Liver (tissue), 3 donors: Measurements from ENCODE around the gene GSK3B.

Experiments
- EGR1 ChIP-seq, 2 donors: IDR thresholded peaks; 2 replicates each; pipeline ENCODE4 v1.6.1; 2016 to 2018; ENCODE audit warnings: antibody characterized with exemption in 2 of 2, low read depth in 2 of 2
- GABPA ChIP-seq, 2 donors: IDR thresholded peaks in 1 of 2; conservative IDR thresholded peaks in 1 of 2; 2 replicates each; pipeline ENCODE4 v1.6.1; 2016; ENCODE audit warnings: antibody characterized with exemption in 2 of 2, mild to moderate bottlenecking in 1 of 2, moderate library complexity in 1 of 2
- MAX ChIP-seq: IDR thresholded peaks from 2 replicates; pipeline ENCODE4 v1.6.1; 2016; ENCODE audit warnings: antibody characterized with exemption
- RAD21 ChIP-seq, 2 donors: IDR thresholded peaks; 2 replicates each; pipeline ENCODE4 v1.6.1; 2016; ENCODE audit warnings: antibody characterized with exemption in 2 of 2, mild to moderate bottlenecking in 2 of 2
- TAF1 ChIP-seq: conservative IDR thresholded peaks from 2 replicates; pipeline ENCODE4 v1.6.1; 2016; ENCODE audit warnings: antibody characterized with exemption, mild to moderate bottlenecking
- YY1 ChIP-seq: IDR thresholded peaks from 2 replicates; pipeline ENCODE4 v1.6.1; 2016; ENCODE audit warnings: antibody characterized with exemption, mild to moderate bottlenecking
- ZBTB33 ChIP-seq: IDR thresholded peaks from 2 replicates; pipeline ENCODE4 v1.6.1; 2016; ENCODE audit warnings: antibody characterized with exemption
- TF ChIP-seq, protein P1 (sequence below): fragments of 150-350 bp; IDR thresholded peaks from 2 replicates; pipeline ENCODE4 v1.5.1; 2017; ENCODE audit warnings: improper control_type of control experiment, low read depth, low read length; ENCODE audit not compliant: missing input control
- TF ChIP-seq, protein P2 (sequence below): IDR thresholded peaks from 2 replicates; pipeline ENCODE4 v1.6.1; 2016; ENCODE audit warnings: antibody characterized with exemption, mild to moderate bottlenecking
- donor health status: healthy.
- donor health status: healthy.

GRCh38 chr3:120143676-120144075 lies 49.4 kb upstream of the GSK3B start:
- TF ChIP-seq, protein P1, sequence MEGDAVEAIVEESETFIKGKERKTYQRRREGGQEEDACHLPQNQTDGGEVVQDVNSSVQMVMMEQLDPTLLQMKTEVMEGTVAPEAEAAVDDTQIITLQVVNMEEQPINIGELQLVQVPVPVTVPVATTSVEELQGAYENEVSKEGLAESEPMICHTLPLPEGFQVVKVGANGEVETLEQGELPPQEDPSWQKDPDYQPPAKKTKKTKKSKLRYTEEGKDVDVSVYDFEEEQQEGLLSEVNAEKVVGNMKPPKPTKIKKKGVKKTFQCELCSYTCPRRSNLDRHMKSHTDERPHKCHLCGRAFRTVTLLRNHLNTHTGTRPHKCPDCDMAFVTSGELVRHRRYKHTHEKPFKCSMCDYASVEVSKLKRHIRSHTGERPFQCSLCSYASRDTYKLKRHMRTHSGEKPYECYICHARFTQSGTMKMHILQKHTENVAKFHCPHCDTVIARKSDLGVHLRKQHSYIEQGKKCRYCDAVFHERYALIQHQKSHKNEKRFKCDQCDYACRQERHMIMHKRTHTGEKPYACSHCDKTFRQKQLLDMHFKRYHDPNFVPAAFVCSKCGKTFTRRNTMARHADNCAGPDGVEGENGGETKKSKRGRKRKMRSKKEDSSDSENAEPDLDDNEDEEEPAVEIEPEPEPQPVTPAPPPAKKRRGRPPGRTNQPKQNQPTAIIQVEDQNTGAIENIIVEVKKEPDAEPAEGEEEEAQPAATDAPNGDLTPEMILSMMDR: no peak
- TF ChIP-seq, protein P2, sequence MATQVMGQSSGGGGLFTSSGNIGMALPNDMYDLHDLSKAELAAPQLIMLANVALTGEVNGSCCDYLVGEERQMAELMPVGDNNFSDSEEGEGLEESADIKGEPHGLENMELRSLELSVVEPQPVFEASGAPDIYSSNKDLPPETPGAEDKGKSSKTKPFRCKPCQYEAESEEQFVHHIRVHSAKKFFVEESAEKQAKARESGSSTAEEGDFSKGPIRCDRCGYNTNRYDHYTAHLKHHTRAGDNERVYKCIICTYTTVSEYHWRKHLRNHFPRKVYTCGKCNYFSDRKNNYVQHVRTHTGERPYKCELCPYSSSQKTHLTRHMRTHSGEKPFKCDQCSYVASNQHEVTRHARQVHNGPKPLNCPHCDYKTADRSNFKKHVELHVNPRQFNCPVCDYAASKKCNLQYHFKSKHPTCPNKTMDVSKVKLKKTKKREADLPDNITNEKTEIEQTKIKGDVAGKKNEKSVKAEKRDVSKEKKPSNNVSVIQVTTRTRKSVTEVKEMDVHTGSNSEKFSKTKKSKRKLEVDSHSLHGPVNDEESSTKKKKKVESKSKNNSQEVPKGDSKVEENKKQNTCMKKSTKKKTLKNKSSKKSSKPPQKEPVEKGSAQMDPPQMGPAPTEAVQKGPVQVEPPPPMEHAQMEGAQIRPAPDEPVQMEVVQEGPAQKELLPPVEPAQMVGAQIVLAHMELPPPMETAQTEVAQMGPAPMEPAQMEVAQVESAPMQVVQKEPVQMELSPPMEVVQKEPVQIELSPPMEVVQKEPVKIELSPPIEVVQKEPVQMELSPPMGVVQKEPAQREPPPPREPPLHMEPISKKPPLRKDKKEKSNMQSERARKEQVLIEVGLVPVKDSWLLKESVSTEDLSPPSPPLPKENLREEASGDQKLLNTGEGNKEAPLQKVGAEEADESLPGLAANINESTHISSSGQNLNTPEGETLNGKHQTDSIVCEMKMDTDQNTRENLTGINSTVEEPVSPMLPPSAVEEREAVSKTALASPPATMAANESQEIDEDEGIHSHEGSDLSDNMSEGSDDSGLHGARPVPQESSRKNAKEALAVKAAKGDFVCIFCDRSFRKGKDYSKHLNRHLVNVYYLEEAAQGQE: no peak
- TF ChIP-seq YY1 (no peak), RAD21 (IDR thresholded peaks at IDR 0.05) (no peak), EGR1 (IDR thresholded peaks at IDR 0.05; ENCODE audit: low read depth in 2 of 2) (no peak), ZBTB33 (no peak), TAF1 (no peak), GABPA (IDR thresholded peaks at IDR 0.05 in 1 of 2, conservative IDR thresholded peaks at IDR 0.05 in 1 of 2) (no peak), MAX (no peak)
